GM12864 (cell line): ENCODE measurements around the gene GAN.

Source experiments
- DNase-seq: peaks from one replicate; pipeline ENCODE4 v3.0.0-alpha.2; 2011; ENCODE audit warnings: low read depth
- H3K4me3 ChIP-seq: 2 replicates; pipeline ENCODE4 v1.5.1; 2011; ENCODE audit warnings: mild to moderate bottlenecking, low read depth, low read length, control low read depth
- CTCF ChIP-seq: IDR thresholded peaks from 2 replicates; pipeline ENCODE4 v1.5.1; 2011; ENCODE audit warnings: low read depth, mild to moderate bottlenecking, moderate library complexity, low read length, control low read depth, inconsistent platforms; ENCODE audit errors: missing control alignments

GAN gene

DNA sequence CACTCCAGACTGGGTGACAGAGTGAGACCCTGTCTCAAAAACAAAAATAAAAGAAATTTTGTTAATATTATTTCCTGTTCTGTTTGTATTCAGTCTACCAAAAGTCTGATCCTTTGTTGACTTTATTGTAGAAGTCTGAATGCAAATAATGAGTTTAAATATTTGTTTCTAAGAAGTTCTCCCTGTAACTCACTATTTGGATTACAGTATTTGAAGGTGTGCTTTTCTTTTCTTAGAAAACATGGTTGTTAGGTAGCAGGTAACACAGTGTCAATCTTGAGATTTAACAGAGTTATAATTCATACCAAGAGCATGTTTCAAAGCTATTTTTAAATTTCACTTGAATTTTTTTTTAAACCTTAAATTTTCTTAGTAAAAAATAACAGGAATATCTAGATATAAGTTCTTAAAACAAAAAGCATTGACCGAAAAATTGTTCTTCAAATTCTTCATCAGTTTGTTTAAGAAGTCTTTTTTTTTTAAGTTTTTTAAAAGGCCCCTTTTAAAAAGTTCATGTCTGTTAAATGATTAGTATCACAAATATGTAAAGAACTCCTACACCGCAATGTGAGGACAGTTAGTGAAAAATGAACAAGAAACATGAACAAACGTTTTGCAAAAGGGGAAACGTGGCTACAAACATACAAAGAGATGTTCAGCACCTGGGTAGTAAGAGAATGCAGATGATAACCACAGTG lies 35.0 kb downstream of the GAN start:
- no peak for DNase-seq
- no peak overlapping the region for H3K4me3 ChIP-seq
- no peak for TF ChIP-seq CTCF

GRCh38 chr16:81350306-81350615 lies 35.5 kb downstream of the GAN start:
- DNase-seq = no peak
- H3K4me3 ChIP-seq = no peak overlapping the region
- TF ChIP-seq CTCF = no peak

- DNase-seq = no peak
- TF ChIP-seq CTCF = no peak
- H3K4me3 ChIP-seq = no peak overlapping the region
These were observed 39.1 kb downstream of the GAN start for GRCh38 chr16:81353895-81354294.

GRCh38 chr16:81357711-81358260 lies 43.0 kb downstream of the GAN start:
- no peak overlapping the region for H3K4me3 ChIP-seq
- no peak for DNase-seq
- TF ChIP-seq CTCF = no peak

- no peak for TF ChIP-seq CTCF
- no peak for DNase-seq
- H3K4me3 ChIP-seq = no peak overlapping the region
These were observed 44.1 kb downstream of the GAN start for GRCh38 chr16:81358860-81359259.

- no peak for TF ChIP-seq CTCF
- H3K4me3 ChIP-seq = no peak overlapping the region
- no peak for DNase-seq
These were observed 45.4 kb downstream of the GAN start for GRCh38 chr16:81360135-81360534.

DNA sequence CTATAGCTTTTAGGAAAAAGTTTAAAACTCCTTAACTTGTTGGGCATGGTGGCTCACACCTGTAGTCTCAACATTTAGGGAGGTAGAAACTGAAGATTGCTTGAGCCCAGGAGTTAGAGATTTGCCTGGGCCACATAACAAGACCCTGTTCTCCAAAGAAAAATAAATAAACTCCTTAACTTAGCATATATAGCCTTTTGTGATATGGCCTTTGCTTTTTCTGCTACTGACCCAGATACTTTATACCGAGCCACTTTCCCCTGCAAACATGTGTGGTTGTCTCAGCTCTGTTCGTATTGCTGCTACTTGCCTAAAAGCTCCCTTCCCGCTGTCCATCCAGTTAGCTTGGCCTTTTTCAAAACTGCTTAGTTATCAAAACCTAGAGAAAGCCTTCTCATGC lies 51.0 kb downstream of the GAN start:
- no peak overlapping the region for H3K4me3 ChIP-seq
- TF ChIP-seq CTCF = no peak
- DNase-seq = no peak
